NK-92 (cell line): ENCODE measurements around the gene METTL2A.
A peak's percentile ranks its signal among the peaks of the same experiment; 100 is the strongest.
"Not testable (repeated sequence)": the region's sequence is repeated elsewhere in the genome, so short reads cannot be mapped to it uniquely, and the experiment has no call there.

Source experiments
- DNase-seq: peaks from one replicate; lab custom pipeline; 2025; ENCODE audit not compliant: unreplicated experiment; lab: John Stamatoyannopoulos, UW

METTL2A gene, protein sequence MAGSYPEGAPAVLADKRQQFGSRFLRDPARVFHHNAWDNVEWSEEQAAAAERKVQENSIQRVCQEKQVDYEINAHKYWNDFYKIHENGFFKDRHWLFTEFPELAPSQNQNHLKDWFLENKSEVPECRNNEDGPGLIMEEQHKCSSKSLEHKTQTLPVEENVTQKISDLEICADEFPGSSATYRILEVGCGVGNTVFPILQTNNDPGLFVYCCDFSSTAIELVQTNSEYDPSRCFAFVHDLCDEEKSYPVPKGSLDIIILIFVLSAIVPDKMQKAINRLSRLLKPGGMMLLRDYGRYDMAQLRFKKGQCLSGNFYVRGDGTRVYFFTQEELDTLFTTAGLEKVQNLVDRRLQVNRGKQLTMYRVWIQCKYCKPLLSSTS

DNA sequence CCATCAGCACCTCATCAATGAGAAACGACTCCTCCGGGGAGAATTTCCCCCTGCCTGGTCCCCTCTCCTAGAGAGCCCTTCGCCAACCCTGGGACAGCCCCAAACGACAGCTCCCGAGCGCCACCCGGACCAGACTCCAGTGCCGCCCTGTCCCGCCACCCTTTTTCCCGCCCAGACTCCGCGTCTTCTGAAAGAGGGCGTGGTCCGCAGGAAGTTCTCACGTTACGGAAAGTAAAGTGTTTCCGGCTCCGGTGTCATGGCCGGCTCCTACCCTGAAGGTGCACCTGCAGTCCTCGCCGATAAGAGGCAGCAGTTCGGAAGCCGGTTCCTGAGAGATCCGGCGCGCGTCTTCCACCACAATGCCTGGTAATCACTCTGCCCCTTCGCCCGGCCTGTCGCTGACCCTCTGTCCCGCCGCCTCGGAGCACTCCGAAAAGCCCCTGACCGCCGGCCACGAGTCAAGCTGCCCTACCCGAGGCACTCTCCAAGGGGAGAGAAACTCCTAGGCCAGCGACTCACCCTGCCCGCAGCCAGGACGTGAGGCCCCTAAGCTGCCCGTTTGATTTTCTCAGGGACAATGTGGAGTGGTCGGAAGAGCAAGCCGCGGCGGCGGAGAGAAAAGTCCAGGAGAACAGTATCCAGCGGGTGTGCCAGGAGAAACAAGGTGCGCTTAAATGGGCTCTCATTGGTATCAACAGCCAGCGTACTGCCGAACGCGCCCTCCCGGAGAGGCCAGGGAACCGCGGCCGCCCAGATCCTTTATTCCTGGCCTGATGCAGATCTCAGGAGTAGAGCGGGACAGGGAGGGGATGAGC lies at the start of gene METTL2A:
Gene METTL2A, plus strand, starts transcription at position 251 of the 815 bp plus-strand sequence. Its CDS starts 6 bp downstream, at position 257.
- peak; percentile 35 for DNase-seq

DNA sequence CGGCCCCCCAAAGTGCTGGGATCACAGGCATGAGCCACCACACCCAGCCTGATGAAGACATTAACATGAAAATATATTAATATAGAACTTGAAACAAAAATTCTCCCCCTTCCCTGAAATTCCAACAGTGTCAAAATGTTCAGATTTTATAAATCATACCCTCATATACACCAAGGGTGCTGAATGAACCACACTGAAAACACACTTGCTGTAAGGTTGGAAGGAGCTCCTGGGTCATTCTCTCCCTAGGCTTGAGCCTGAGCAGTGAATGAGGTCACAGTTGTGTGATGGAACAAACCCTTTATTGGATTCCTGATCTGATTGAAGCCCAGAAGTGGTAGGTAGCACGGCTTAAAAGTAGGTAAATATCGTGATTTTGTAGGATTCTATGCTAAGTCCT lies 43.4 kb upstream of the METTL2A start, which contains the start of gene EFCAB3:
Gene EFCAB3, plus strand, starts transcription at position 301 of the 400 bp plus-strand sequence. CDS start 2,427 bp downstream, outside the sequence.
- DNase-seq = no peak

DNA sequence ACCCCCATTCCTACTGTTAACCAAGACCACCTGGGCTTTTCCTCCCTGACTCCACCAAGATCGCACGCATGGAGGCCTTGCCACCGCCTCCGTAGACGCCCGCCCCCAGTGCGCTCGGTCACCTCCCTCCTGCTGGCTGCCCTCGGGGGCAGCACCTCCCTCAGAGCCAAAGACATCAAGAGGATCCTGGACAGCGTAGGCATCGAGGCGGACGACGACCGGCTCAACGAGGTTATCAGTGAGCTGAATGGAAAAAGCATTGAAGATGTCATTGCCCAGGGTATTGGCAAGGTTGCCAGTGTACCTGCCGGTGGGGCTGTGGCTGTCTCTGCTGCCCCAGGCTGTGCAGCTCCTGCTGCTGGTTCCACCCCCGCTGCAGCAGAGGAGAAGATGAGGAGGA lies 42.1 kb upstream of the METTL2A start:
- no peak for DNase-seq

DNA sequence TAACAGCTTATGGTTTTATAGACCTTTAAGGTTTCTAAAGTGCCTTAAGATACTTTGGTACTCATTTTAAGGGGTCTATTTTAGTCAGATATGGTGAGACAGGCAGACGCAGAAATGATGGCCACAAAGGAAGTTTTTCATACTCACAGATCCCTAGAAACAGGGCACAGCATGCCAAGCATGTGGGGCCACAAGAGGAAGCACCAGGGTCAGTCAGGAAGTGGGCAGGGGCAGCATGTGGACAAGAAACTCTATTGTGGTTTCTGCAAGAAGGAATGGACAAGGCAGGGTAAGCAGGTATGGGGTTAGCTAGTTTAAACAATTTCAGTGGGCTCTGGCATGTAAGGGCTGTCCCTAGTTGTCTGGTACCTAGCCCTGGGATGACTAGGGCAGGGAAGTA lies 34.8 kb upstream of the METTL2A start:
- DNase-seq = no peak

DNA sequence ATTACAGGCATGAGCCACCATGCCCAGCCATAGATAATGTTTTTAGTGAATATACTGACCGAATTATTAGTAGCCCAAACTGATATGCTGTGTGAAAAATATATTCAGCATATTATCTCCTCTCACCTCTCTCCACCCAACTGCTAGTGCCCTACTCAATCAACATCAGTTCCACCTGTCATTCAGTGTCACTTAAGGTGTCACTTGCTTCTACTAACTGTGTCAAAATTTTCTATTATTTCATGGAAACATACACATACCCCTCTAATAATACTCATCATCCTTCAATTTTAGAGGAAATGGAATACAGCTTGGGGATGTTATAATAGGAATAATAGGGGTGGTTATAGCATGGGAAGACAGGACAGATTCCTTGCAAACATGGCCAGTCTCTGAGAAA lies 30.8 kb upstream of the METTL2A start:
- no peak for DNase-seq

DNA sequence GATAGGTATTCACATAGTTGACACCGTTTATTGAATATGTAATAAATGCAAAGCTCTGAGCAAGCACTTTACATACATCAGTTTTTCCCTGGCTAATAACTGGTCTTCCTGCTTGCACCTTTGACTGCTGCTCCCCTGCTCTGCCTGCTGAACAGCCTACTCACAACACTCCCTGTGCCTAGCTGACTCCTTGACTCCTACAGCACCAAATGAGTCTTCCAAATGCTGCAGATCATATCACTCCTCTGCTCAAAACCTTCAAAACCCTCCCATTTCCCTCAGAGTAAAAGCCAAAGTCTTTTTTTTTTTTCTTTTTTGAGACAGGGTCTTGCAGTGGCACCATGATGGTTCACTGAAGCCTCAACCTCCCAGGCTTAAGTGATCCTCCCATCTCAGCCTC lies 24.8 kb upstream of the METTL2A start:
- DNase-seq = no peak

DNA sequence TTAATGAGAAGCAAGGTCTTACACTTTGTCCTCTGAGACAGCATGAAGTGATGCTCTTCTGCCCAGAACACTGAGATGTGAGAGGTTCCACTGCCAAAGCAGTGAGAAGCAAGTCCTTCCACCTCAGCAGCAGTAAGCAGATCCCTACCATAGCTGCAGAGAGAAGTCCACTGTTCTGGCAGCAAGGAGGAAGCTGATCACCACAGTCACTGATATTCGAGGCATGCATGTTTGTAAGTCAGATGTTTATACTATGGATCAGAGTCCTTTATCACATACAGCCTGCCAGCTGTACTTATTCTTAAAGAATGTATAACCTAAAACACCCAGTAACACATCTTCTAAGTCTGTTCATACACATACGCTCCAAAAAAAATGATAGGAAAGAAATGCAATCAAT lies 18.2 kb upstream of the METTL2A start:
- DNase-seq = no peak

DNA sequence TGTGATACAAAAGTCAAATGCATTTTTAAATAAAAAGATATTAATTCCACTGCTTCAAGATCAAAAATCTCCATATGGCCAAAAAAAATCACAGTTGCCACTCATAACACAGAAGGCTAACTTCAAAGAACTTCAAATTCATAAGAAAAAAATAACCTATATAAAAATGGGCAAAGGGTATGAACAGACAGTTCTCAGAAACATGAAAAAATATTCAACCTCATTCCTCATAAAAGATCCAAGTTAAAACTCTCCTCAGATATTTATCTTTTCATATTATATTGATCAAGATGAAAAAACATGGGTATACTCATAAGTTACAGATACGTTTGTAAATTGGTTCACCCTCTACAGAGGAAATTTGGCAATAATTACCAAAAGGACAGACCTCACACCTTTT lies 10.6 kb upstream of the METTL2A start:
- not testable (repeated sequence) for DNase-seq

DNA sequence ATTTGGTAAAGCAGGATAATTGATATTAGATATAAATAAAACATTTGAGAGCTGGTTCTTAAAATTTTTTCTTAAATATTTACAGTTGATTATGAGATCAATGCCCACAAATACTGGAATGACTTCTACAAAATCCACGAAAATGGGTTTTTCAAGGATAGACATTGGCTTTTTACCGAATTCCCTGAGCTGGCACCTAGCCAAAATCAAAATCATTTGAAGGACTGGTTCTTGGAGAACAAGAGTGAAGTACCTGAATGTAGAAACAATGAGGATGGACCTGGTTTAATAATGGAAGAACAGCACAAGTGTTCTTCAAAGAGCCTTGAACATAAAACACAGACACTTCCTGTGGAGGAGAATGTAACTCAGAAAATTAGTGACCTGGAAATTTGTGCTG lies 2.5 kb downstream of the METTL2A start:
- not testable (repeated sequence) for DNase-seq

DNA sequence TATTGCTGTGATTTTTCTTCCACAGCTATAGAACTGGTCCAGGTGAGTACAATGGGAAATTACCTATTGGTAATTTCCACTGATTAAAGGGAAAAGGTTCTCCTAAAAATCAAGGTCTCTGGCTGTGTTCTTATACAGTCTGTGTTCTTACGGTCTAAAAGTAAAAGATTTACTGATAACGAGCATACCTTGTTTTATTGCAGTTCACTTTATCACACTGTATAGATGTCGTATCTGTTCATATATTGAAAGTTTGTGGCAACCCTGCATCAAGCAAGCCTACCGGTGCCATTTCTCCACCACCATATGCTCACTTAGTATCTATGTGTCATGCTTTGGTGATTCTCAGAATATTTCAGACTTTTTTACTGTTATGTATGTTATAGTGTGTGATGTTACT lies 11.6 kb downstream of the METTL2A start:
- DNase-seq = not testable (repeated sequence)

DNA sequence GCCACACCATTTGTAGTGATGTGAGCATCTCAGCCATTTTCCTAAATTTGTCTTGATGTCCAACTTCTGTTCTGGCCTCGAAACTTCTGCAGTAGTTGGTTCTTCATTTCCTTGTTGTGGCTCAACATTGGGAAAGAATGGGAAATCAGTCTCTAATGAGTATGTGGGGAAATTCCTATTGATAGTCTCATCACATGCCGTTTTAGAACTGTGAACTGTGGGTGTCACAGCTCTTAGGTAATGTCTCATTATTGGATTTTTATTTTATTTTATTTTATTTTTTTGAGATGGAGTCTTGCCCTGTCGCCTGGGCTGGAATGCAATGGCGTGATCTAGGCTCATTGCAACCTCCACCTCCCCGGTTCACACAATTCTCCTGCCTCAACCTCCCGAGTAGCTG lies 17.5 kb downstream of the METTL2A start:
- DNase-seq = not testable (repeated sequence)

DNA sequence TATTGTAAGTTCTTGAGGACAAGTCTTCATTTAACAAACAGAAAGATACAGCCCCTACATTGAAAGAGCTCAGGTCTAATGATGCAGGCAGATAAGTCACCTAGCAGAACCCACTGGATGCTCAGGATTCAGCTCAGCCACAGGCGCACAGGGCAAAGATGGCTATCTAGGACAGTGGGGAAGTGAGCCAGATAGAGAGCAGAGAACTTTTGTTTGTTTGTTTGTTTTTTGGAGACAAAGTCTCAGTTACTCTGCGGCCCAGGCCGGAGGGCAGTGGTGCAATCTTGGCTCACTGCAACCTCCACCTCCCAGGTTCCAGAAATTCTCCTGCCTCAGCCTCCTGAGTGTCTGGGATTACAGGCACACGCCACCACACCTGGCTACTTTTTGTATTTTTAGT lies 20.4 kb downstream of the METTL2A start:
- DNase-seq = no peak

DNA sequence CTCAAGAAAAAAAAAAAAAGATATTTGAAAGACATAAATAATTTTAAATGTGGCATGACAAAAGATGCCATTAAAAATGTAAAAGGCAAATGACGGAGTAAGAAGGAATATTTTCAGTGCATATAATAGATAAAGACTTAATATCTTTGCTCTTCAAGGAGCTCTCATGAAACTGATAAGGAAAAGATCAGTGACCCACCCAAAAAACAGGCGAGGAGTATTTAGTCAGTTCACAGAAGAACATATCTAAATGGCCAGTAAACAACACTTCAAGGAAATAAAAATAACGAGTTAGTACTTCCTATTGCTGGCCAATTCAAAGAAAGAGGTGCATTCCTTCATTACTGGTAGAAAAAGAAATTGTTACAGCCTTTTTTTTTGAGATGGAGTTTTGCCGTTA lies 22.1 kb downstream of the METTL2A start:
- not testable (repeated sequence) for DNase-seq

DNA sequence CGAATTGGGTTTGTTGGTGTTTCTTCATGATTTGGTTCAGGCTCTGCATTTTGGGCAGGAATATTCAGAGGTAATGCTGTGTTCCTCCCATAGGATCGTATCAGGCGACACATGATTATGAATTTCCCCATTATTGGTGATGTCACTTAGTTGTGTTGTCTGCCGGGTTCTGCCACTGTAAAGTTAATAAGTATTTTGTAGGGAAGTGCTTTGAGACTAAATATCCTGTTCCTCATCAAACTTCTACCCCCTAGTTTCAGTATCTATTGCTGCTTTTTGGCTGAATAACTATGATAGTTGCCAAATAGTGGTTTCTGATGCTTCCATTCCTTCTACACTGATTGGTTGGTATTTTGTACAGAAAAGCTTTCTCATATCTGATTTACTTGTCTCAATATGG lies 28.5 kb downstream of the METTL2A start:
- DNase-seq = not testable (repeated sequence)

DNA sequence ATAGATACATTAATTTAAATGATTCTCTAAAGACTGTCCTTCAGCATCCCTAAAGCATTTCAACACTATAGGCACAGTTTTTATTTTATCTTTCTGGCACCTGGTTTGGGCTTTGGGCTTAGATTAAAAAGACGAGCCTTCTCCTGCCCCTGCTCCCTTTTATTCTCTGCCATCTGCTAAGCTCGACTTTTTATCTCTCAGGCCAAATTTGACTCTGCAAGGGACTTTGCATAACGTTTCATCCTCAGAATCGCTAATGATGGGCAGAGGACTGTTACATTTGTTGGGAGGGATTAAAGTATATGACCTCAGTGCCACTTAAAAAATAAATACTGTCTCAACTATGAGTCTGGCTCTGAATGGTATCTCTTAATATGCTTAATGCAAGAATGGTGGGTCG lies 29.3 kb downstream of the METTL2A start:
- not testable (repeated sequence) for DNase-seq

DNA sequence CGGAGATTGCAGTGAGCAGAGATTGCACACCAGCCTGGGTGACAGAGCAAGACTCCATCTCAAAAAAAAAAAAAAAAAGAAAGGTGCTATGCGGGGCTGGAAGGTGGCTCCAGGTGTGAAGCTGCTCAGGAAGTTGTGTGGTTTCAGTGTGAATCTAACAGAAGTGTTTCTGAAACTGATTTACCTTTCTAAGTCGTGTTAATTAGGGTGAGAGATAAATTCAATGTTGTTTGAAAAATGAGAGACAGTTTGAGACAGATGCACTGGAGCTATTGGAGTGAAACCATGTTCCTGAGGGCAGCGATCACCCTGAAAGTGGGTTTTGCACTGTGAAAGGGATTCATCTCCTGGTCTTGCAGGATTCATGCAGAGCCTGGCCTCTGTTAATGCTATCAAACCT lies 30.0 kb downstream of the METTL2A start:
- DNase-seq = not testable (repeated sequence)

DNA sequence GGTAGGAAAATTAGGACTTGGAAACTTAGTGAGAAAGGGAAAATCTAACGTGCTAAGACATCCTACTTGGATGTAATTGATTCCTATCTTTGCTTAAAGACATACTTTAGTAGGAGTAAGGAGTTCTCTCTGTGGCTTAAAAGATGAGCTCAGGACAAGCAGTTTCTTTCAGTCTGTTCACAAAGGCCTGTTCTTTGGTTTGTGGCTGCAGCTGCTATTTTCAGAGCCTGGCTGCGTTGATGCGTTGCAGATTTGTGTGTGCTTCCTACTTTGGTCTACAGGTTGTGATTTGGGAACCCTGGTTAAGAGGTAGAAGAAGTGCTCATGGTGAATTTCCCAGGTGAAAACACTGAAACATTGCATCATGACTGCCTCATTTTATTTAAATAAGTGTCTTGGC lies 30.4 kb downstream of the METTL2A start:
- not testable (repeated sequence) for DNase-seq

DNA sequence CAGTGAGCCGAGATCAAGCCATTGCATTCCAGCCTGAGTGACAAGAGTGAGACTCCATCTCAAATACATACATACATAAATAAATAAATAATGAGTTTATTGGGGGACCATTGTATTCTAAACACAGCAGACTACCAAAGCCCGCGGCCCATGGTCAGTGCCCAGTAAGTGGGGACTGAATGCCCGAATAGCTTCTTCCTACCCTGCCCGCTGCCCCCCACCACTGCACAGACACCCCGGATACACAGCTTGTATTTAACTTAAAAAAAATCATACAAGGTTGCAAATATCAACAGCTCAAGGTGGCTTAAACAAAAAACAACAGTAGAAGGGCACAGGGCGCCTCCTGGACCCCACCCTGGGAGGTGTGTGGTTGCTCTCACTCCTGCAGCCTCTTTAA lies 32.3 kb downstream of the METTL2A start:
- DNase-seq = no peak

DNA sequence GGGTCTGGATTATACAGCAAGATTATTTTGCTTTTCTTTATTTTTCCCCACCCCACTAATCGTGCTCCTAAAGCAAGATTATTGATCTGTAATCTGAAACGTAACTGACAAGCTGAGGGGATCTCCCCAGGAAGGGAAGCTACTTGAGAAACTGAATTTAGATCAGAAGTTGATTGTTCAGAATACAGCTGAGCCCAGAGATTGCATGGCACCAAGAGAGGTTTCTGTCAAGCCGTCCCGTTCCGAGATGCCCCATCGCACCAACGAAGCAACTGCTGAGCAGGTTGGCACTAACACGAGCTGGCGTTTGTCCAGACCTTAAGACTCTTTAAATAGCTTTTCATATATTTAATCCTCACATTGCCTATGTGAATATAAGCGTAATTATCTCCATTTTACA lies 34.8 kb downstream of the METTL2A start:
- not testable (repeated sequence) for DNase-seq

DNA sequence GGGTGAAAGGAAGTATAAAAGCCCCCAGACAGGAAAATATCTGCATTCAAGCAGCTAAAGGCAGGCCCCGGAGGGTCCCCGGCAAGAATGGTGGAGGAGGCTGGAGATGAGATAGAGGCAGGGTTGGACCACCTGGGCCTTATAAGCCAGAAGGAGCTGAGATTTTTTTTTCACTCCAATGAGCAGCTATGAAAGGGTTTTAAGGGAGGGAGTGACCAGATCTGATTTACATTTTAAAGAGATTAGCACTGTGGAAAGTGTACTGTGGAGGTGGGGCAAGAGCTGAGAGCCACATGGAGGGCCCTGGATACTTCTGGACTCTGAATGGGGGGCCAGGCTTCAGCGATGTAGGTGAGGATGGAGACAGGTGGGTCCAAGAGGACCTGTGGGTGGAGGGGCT lies 40.7 kb downstream of the METTL2A start:
- not testable (repeated sequence) for DNase-seq

DNA sequence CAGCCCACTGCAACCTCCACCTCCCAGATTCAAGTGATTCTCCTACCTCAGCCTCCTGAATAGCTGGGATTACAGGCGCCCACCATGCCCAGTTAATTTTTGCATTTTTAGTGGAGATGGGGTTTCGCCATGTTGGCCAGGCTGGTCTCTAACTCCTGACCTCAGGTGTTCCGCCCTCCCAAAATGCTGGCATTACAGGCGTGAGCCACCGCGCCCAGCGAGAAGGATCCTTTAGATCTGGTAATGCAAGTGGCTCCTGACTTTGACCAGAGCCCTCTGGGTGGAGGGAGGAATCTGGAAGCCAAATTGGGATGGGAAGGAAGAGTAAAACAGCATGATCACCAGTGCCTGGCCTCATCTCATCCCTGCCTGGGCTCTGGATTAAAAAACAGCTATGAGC lies 41.6 kb downstream of the METTL2A start:
- not testable (repeated sequence) for DNase-seq
